ENCODE results near the gene FXR1.

GRCh38 chr3:180923561-180923960 is 11.1 kb downstream of the FXR1 start:
- TF ChIP-seq EZH2phosphoT487 (IDR thresholded peaks at IDR 0.05; ENCODE audit: low read depth): no peak
- TF ChIP-seq CTCF (IDR thresholded peaks at IDR 0.05; ENCODE audit: low read depth, low read length): no peak
